ENCODE results near the gene SHOX. TPM values are rescaled to one million over a fixed set of nuclear protein-coding genes. Genes with fewer than 3 reads are reported as not detected.

SHOX gene
- total RNA-seq, 1 donor from 2014 or later = not detected

- no peaks in the 10 kb centered on the region for H3K4me1 ChIP-seq
- no peaks in the 10 kb centered on the region for H3K36me3 ChIP-seq
- TF ChIP-seq CTCF (IDR thresholded peaks at IDR 0.05) = no peak
- no peak for TF ChIP-seq EZH2 (IDR thresholded peaks at IDR 0.05)
- TF ChIP-seq EZH2phosphoT487 (IDR thresholded peaks at IDR 0.05) = no peak
- no peaks in the 10 kb centered on the region for H4K20me1 ChIP-seq (ENCODE audit: low read depth)
- Mint-ChIP-seq H3K27me3 (ENCODE audit: insufficient read depth, low read depth) (peaks cover 15% of the 10 kb centered on the region), H3K4me3 (no peak overlapping the region), H3K4me1 (no peaks in the 10 kb centered on the region), H3K27ac (no peak overlapping the region), H3K9me3 (peaks cover 6% of the 10 kb centered on the region), H3K36me3 (no peaks in the 10 kb centered on the region)
- no peaks in the 10 kb centered on the region for H3K79me2 ChIP-seq (ENCODE audit: low read depth)
- no peak for DNase-seq (ENCODE audit: low spot score)
- H3K9me3 ChIP-seq (ENCODE audit: low read depth) = no peaks in the 10 kb centered on the region
- no peaks in the 10 kb centered on the region for H3K27me3 ChIP-seq
- H3F3A ChIP-seq (ENCODE audit: low read depth) = no peaks in the 10 kb centered on the region
- no peak overlapping the region for H3K4me3 ChIP-seq
- H2AFZ ChIP-seq (replicated peaks) = no peak overlapping the region
- no peak overlapping the region for H3K9ac ChIP-seq
- H3K4me2 ChIP-seq = no peak overlapping the region
- H3K27ac ChIP-seq = no peak overlapping the region
Observed at GRCh38 chrX:694800-695199, 64.2 kb downstream of the SHOX start.

DNA sequence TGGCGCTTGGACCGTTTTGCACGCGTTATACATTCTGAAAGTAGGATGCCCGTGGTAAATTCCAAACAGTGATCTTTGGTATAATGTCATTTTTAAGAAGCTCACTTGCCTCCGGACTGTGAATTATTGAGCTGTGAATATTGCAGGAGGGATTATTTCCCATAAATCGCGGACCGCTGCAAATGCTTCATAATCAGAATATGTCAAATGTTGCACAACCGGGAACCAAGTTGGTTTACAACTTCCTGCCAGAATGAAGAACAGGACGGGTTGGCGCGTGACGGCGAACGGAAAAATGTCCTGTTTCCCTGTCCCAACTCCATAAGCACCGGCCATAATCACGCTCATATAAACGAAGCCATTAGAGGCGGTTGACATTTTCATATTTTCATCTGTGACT is 67.6 kb downstream of the SHOX start:
- Mint-ChIP-seq H3K27me3 (ENCODE audit: insufficient read depth, low read depth) (peaks cover 7% of the 10 kb centered on the region), H3K36me3 (no peaks in the 10 kb centered on the region), H3K4me3 (no peak overlapping the region), H3K9me3 (peaks cover 8% of the 10 kb centered on the region), H3K27ac (no peak overlapping the region), H3K4me1 (no peaks in the 10 kb centered on the region)
- no peak overlapping the region for H3K4me3 ChIP-seq
- DNase-seq (ENCODE audit: low spot score) = no peak
- TF ChIP-seq EZH2 (IDR thresholded peaks at IDR 0.05) = no peak
- no peak for TF ChIP-seq CTCF (IDR thresholded peaks at IDR 0.05)
- no peak for TF ChIP-seq EZH2phosphoT487 (IDR thresholded peaks at IDR 0.05)
- H3K4me1 ChIP-seq = no peaks in the 10 kb centered on the region
- no peaks in the 10 kb centered on the region for H4K20me1 ChIP-seq (ENCODE audit: low read depth)
- H3K27me3 ChIP-seq = no peaks in the 10 kb centered on the region
- H2AFZ ChIP-seq (replicated peaks) = no peak overlapping the region
- H3K79me2 ChIP-seq (ENCODE audit: low read depth) = no peaks in the 10 kb centered on the region
- H3K9ac ChIP-seq = no peak overlapping the region
- no peaks in the 10 kb centered on the region for H3K36me3 ChIP-seq
- no peak overlapping the region for H3K4me2 ChIP-seq
- H3F3A ChIP-seq (ENCODE audit: low read depth) = no peaks in the 10 kb centered on the region
- H3K27ac ChIP-seq = no peak overlapping the region
- no peaks in the 10 kb centered on the region for H3K9me3 ChIP-seq (ENCODE audit: low read depth)

DNA sequence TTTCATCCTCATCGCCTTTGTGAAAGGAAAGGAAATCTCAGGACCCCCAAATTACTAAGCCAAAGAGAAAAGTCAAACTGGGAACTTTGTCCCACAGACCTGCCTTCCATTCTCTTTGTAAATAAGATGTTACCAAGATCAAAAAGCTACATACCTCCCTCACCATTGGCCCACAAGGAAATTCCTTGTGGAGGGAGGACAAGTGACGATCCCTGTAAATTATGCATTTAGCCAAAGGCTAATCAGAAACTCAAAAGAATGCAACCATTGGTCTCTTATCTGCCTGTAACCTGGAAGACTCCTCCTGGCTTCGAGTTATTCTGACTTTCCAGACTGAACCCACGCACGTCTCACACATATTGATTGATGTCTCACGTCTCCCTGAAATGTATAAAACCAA is 70.3 kb downstream of the SHOX start:
- TF ChIP-seq CTCF (IDR thresholded peaks at IDR 0.05) (no peak), EZH2 (IDR thresholded peaks at IDR 0.05) (no peak), EZH2phosphoT487 (IDR thresholded peaks at IDR 0.05) (no peak)
- H4K20me1 ChIP-seq (ENCODE audit: low read depth) = no peaks in the 10 kb centered on the region
- no peak overlapping the region for H3K27ac ChIP-seq
- no peaks in the 10 kb centered on the region for H3K79me2 ChIP-seq (ENCODE audit: low read depth)
- no peaks in the 10 kb centered on the region for H3K36me3 Mint-ChIP-seq
- no peak overlapping the region for H3K27ac Mint-ChIP-seq
- H3K4me3 ChIP-seq = no peak overlapping the region
- no peak overlapping the region for H2AFZ ChIP-seq (replicated peaks)
- no peaks in the 10 kb centered on the region for H3K36me3 ChIP-seq
- H3K4me2 ChIP-seq = no peak overlapping the region
- no peaks in the 10 kb centered on the region for H3K4me1 Mint-ChIP-seq
- no peaks in the 10 kb centered on the region for H3F3A ChIP-seq (ENCODE audit: low read depth)
- DNase-seq (ENCODE audit: low spot score) = no peak
- H3K27me3 Mint-ChIP-seq (ENCODE audit: insufficient read depth, low read depth) = peaks cover 2% of the 10 kb centered on the region
- no peaks in the 10 kb centered on the region for H3K9me3 ChIP-seq (ENCODE audit: low read depth)
- H3K4me1 ChIP-seq = no peaks in the 10 kb centered on the region
- H3K9ac ChIP-seq = no peak overlapping the region
- H3K27me3 ChIP-seq = no peaks in the 10 kb centered on the region
- peaks cover 7% of the 10 kb centered on the region for H3K9me3 Mint-ChIP-seq
- no peak overlapping the region for H3K4me3 Mint-ChIP-seq

All from neural progenitor cell (in vitro differentiated cells).